H9 (cell line): ENCODE results near the gene SLC4A3. TPM values are rescaled to one million over a fixed set of nuclear protein-coding genes. Genes with fewer than 3 reads are reported as not detected.

Experiments
- DNase-seq: peaks from one replicate; pipeline ENCODE4 v3.0.0-alpha.2; 2017
- H2AFZ ChIP-seq: one replicate; pipeline ENCODE4 v1.6.1; 2013; ENCODE audit warnings: mild to moderate bottlenecking, low read length, control low read depth, moderate library complexity
- H2AK5ac ChIP-seq: 2 replicates; pipeline ENCODE4 v1.6.1; 2013; ENCODE audit warnings: low read length, control low read depth, mixed read lengths; ENCODE audit not compliant: insufficient read length
- H2BK120ac ChIP-seq: one replicate; pipeline ENCODE4 v1.6.1; 2013; ENCODE audit warnings: low read depth, mild to moderate bottlenecking, low read length, control low read depth, inconsistent platforms; ENCODE audit not compliant: poor library complexity, severe bottlenecking
- H2BK12ac ChIP-seq: 2 replicates; pipeline ENCODE4 v1.6.1; 2013; ENCODE audit warnings: low read length, control low read depth, mixed read lengths, low read depth; ENCODE audit not compliant: insufficient read length
- H2BK15ac ChIP-seq: 2 replicates; pipeline ENCODE4 v1.6.1; 2013; ENCODE audit warnings: low read depth, low read length, control low read depth
- H2BK20ac ChIP-seq: one replicate; pipeline ENCODE4 v1.6.1; 2013; ENCODE audit warnings: low read depth, mild to moderate bottlenecking, low read length, control low read depth, inconsistent platforms; ENCODE audit not compliant: poor library complexity, severe bottlenecking
- H2BK5ac ChIP-seq: 2 replicates; pipeline ENCODE4 v1.6.1; 2013; ENCODE audit warnings: low read length, control low read depth, mixed read lengths; ENCODE audit not compliant: insufficient read length
- H3K14ac ChIP-seq: 2 replicates; pipeline ENCODE4 v1.6.1; 2013; ENCODE audit warnings: low read length, control low read depth; ENCODE audit not compliant: insufficient read depth
- H3K18ac ChIP-seq: 2 replicates; pipeline ENCODE4 v1.6.1; 2013; ENCODE audit warnings: low read depth, mild to moderate bottlenecking, mixed read lengths, low read length, control low read depth; ENCODE audit not compliant: insufficient read length
- H3K23ac ChIP-seq: 2 replicates; pipeline ENCODE4 v1.6.1; 2013; ENCODE audit warnings: low read length, control low read depth, mixed read lengths, low read depth; ENCODE audit not compliant: insufficient read length
- H3K23me2 ChIP-seq: 2 replicates; pipeline ENCODE4 v1.6.1; 2013; ENCODE audit warnings: low read depth, mild to moderate bottlenecking, mixed read lengths, low read length, control low read depth; ENCODE audit not compliant: insufficient read length, poor library complexity, severe bottlenecking
- H3K27ac ChIP-seq: 2 replicates; pipeline ENCODE4 v1.5.1; 2013; ENCODE audit warnings: low read length, control low read depth, mixed read lengths, low read depth; ENCODE audit not compliant: insufficient read length
- H3K27me3 ChIP-seq: 2 replicates; pipeline ENCODE4 v1.6.1; 2013; ENCODE audit warnings: low read length, control low read depth, inconsistent platforms; ENCODE audit not compliant: insufficient read depth
- H3K4ac ChIP-seq: 2 replicates; pipeline ENCODE4 v1.6.1; 2013; ENCODE audit warnings: low read depth, mild to moderate bottlenecking, control low read depth, inconsistent platforms, low read length, moderate library complexity
- H3K4me1 ChIP-seq: 2 replicates; pipeline ENCODE4 v1.6.1; 2013; ENCODE audit warnings: low read length, control low read depth, inconsistent platforms; ENCODE audit not compliant: insufficient read depth
- H3K4me2 ChIP-seq: 2 replicates; pipeline ENCODE4 v1.6.1; 2013; ENCODE audit warnings: low read length, control low read depth, mixed read lengths; ENCODE audit not compliant: insufficient read length, insufficient read depth
- H3K56ac ChIP-seq: 2 replicates; pipeline ENCODE4 v1.6.1; 2013; ENCODE audit warnings: low read depth, mild to moderate bottlenecking, mixed read lengths, low read length, control low read depth; ENCODE audit not compliant: insufficient read length
- H3K79me1 ChIP-seq: 2 replicates; pipeline ENCODE4 v1.6.1; 2013; ENCODE audit warnings: low read depth, mild to moderate bottlenecking, moderate library complexity, low read length, control low read depth, inconsistent platforms; ENCODE audit not compliant: insufficient read depth, poor library complexity, severe bottlenecking
- H3K79me2 ChIP-seq: 2 replicates; pipeline ENCODE4 v1.6.1; 2013; ENCODE audit warnings: low read length, control low read depth, inconsistent platforms; ENCODE audit not compliant: insufficient read depth
- H3K9ac ChIP-seq: 2 replicates; pipeline ENCODE4 v1.6.1; 2013; ENCODE audit warnings: low read length, control low read depth, mixed read lengths; ENCODE audit not compliant: insufficient read length; ENCODE audit errors: extremely low read depth
- H3K9me3 ChIP-seq: one replicate; pipeline ENCODE4 v1.6.1; 2013; ENCODE audit warnings: low read depth, low read length, inconsistent platforms; ENCODE audit not compliant: control insufficient read depth
- H3T11ph ChIP-seq: one replicate; pipeline ENCODE4 v1.6.1; 2013; ENCODE audit warnings: mild to moderate bottlenecking, low read length, control low read depth, inconsistent platforms
- H4K20me1 ChIP-seq: one replicate; pipeline ENCODE4 v1.6.1; 2013; ENCODE audit not compliant: control insufficient read depth, insufficient read length, insufficient read depth
- H4K5ac ChIP-seq: 2 replicates; pipeline ENCODE4 v1.6.1; 2013; ENCODE audit warnings: low read depth, mild to moderate bottlenecking, mixed read lengths, low read length, control low read depth; ENCODE audit not compliant: insufficient read length
- H4K8ac ChIP-seq: replicated peaks from 2 replicates; pipeline ENCODE4 v1.6.1; 2013; ENCODE audit warnings: low read length, control low read depth, mixed read lengths, low read depth; ENCODE audit not compliant: insufficient read length
- H4K91ac ChIP-seq: 2 replicates; pipeline ENCODE4 v1.6.1; 2013; ENCODE audit warnings: low read depth, mild to moderate bottlenecking, moderate library complexity, mixed read lengths, low read length, control low read depth; ENCODE audit not compliant: insufficient read length
- H3K27ac Mint-ChIP-seq, 3 experiments: 2 replicates in 2 of 3; 3 replicates in 1 of 3; pipeline ENCODE4 v1.8.0; 2020 to 2021; ENCODE audit warnings: mixed read lengths in 3 of 3, mild to moderate bottlenecking in 1 of 3, moderate library complexity in 1 of 3
- H3K27me3 Mint-ChIP-seq: 2 replicates; pipeline ENCODE4 v1.8.0; 2021; ENCODE audit warnings: low read depth, mild to moderate bottlenecking, moderate library complexity, mixed read lengths
- H3K36me3 Mint-ChIP-seq, 3 experiments: 2 replicates in 2 of 3; 3 replicates in 1 of 3; pipeline ENCODE4 v1.8.0; 2020 to 2021; ENCODE audit warnings: low read depth in 3 of 3, mixed read lengths in 3 of 3; ENCODE audit not compliant: insufficient read depth in 1 of 3
- H3K4me1 Mint-ChIP-seq, 2 experiments: 2 replicates each; pipeline ENCODE4 v1.8.0; 2020; ENCODE audit warnings: mixed read lengths in 2 of 2
- H3K4me3 Mint-ChIP-seq, 2 experiments: 2 replicates in 1 of 2; 3 replicates in 1 of 2; pipeline ENCODE4 v1.8.0; 2020 to 2021; ENCODE audit warnings: mild to moderate bottlenecking in 2 of 2, mixed read lengths in 2 of 2, moderate library complexity in 1 of 2
- H3K9me3 Mint-ChIP-seq, 2 experiments: 2 replicates in 1 of 2; 3 replicates in 1 of 2; pipeline ENCODE4 v1.8.0; 2020; ENCODE audit warnings: mild to moderate bottlenecking in 2 of 2, mixed read lengths in 2 of 2, moderate library complexity in 1 of 2
- WGBS: extraction: QIAGEN DNeasy Blood & Tissue Kit; methylation state at CpG from one replicate; pipeline ENCODE4 v1.1.7; 2013; ENCODE audit warnings: missing lambda C conversion rate, low lambda C conversion rate, mixed read lengths; ENCODE audit not compliant: insufficient read length; ENCODE audit errors: extremely low coverage; 5-methylcytosine and 5-hydroxymethylcytosine counted together
- total RNA-seq: library from RNA; stranded (reverse); gene quantifications from 2 replicates; pipeline ENCODE4 v1.2.1, GENCODE V29; 2021
- TF ChIP-seq, protein P1 (sequence below): fragments of 200-600 bp; sonication (generic); conservative IDR thresholded peaks from 3 replicates; pipeline ENCODE4 v1.8.0; 2021; ENCODE audit warnings: antibody characterized with exemption, mild to moderate bottlenecking

The SLC4A3 gene
- total RNA-seq, 1 experiment from 2014 or later = 11.1 TPM

DNA sequence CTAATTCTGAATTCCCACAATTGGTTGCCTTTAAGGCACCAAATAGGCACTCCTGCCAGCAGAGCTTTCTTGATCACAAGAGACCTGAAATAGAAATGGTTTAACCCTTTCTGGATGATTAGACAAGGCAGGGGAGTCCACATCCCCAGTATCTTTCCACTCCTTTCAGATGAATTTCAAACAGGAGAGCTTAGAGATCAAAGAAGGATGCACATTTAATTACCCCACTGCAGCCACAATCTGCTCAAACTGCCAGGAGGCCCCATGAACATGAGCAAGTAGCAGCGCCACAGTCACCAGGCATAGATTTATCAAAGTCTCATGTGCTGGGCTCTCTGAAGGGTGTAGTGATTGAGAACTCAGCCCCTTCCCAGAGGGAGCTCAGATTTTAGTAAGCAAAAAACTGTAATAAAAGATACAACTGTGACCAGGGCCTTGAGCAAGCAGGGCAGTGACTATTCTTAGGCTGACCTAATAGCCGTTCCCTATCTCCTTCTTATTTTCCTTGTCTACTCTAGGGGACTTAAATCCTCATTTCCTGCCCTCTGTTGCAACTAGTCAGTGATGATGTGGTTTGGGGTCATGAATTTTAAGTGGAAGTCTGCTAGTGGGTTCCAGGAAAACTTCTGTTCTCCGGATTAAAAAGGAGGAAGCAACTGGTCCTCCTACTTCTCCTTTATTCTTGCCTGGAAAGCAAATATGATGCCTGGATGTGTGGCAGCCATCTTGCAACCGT lies 53.7 kb downstream of the SLC4A3 start:
- TF ChIP-seq, protein P1, sequence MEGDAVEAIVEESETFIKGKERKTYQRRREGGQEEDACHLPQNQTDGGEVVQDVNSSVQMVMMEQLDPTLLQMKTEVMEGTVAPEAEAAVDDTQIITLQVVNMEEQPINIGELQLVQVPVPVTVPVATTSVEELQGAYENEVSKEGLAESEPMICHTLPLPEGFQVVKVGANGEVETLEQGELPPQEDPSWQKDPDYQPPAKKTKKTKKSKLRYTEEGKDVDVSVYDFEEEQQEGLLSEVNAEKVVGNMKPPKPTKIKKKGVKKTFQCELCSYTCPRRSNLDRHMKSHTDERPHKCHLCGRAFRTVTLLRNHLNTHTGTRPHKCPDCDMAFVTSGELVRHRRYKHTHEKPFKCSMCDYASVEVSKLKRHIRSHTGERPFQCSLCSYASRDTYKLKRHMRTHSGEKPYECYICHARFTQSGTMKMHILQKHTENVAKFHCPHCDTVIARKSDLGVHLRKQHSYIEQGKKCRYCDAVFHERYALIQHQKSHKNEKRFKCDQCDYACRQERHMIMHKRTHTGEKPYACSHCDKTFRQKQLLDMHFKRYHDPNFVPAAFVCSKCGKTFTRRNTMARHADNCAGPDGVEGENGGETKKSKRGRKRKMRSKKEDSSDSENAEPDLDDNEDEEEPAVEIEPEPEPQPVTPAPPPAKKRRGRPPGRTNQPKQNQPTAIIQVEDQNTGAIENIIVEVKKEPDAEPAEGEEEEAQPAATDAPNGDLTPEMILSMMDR = no peak
- Histone ChIP-seq H3K9me3 (no peaks in the 10 kb centered on the region), H3K23ac (no peak overlapping the region), H3K14ac (no peak overlapping the region), H3K4me2 (no peak overlapping the region), H2BK12ac (no peak overlapping the region), H3K27ac (no peak overlapping the region), H2AFZ (no peak overlapping the region), H4K5ac (no peak overlapping the region), H2BK15ac (no peak overlapping the region), H3K56ac (no peak overlapping the region), H3K27me3 (no peaks in the 10 kb centered on the region), H3K4me1 (peaks cover 9% of the 10 kb centered on the region; the same call in 1 of the 2 replicates), H3K23me2 (no peaks in the 10 kb centered on the region), H3K79me1 (no peaks in the 10 kb centered on the region), H4K20me1 (no peaks in the 10 kb centered on the region), H3K18ac (no peak overlapping the region), H3T11ph (no peak overlapping the region), H3K4ac (no peak overlapping the region), H3K79me2 (no peaks in the 10 kb centered on the region), H2BK20ac (no peak overlapping the region), H4K8ac (no peak overlapping the region), H3K9ac (no peak overlapping the region), H4K91ac (no peak overlapping the region), H2BK5ac (no peak overlapping the region), H2AK5ac (no peak overlapping the region), H2BK120ac (no peak overlapping the region)
- no peak overlapping the region for H3K27ac Mint-ChIP-seq
- H3K27me3 Mint-ChIP-seq = peaks cover 6% of the 10 kb centered on the region
- WGBS = no CpG with 5 or more reads among the region's 4 CpGs
- peaks cover 17 to 20% of the 10 kb centered on the region in 2 experiments for H3K4me1 Mint-ChIP-seq
- no peak overlapping the region for H3K4me3 Mint-ChIP-seq
- H3K9me3 Mint-ChIP-seq = peaks cover 12 to 20% of the 10 kb centered on the region in 2 experiments
- DNase-seq = no peak
- H3K36me3 Mint-ChIP-seq = peaks cover 2 to 24% (median 15%) of the 10 kb centered on the region in 3 experiments; a peak in 6 of 7 replicates
